Measurements from ENCODE around the gene SORCS2.

The SORCS2 gene

GRCh38 chr4:7709431-7709830 lies 517.1 kb downstream of the SORCS2 start:
- H4K20me1 ChIP-seq (ENCODE audit: insufficient read depth, low read length): no peaks in the 10 kb centered on the region; the same call in 1 of the 2 replicates
- no peaks in the 10 kb centered on the region for H3K9me3 ChIP-seq (ENCODE audit: insufficient read depth, low read length, severe bottlenecking)
- H3K27me3 ChIP-seq (ENCODE audit: insufficient read depth, low read length, poor library complexity): peaks cover 10% of the 10 kb centered on the region
- no peak overlapping the region for H2AFZ ChIP-seq (ENCODE audit: low read depth, low read length)
- no peak overlapping the region for H3K27ac ChIP-seq (ENCODE audit: low read length)
- H3K9ac ChIP-seq (ENCODE audit: low read depth, low read length): no peak overlapping the region
- ATAC-seq (ENCODE audit: insufficient read depth, low read depth) (no peak), DNase-seq (no peak)
- TF ChIP-seq EZH2 (IDR thresholded peaks at IDR 0.05; ENCODE audit: borderline replicate concordance, low read depth, low read length, severe bottlenecking): no peak
- TF ChIP-seq, protein P1, sequence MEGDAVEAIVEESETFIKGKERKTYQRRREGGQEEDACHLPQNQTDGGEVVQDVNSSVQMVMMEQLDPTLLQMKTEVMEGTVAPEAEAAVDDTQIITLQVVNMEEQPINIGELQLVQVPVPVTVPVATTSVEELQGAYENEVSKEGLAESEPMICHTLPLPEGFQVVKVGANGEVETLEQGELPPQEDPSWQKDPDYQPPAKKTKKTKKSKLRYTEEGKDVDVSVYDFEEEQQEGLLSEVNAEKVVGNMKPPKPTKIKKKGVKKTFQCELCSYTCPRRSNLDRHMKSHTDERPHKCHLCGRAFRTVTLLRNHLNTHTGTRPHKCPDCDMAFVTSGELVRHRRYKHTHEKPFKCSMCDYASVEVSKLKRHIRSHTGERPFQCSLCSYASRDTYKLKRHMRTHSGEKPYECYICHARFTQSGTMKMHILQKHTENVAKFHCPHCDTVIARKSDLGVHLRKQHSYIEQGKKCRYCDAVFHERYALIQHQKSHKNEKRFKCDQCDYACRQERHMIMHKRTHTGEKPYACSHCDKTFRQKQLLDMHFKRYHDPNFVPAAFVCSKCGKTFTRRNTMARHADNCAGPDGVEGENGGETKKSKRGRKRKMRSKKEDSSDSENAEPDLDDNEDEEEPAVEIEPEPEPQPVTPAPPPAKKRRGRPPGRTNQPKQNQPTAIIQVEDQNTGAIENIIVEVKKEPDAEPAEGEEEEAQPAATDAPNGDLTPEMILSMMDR (IDR thresholded peaks at IDR 0.05; ENCODE audit: borderline replicate concordance, extremely low read depth, low read length, poor library complexity, severe bottlenecking): no peak
- H3K36me3 ChIP-seq (ENCODE audit: insufficient read depth, low read length): no peaks in the 10 kb centered on the region
- H3K4me1 ChIP-seq (ENCODE audit: insufficient read depth, low read length): no peaks in the 10 kb centered on the region
- no peak overlapping the region for H3K4me2 ChIP-seq (ENCODE audit: insufficient read depth, low read length)
- H3K79me2 ChIP-seq (ENCODE audit: insufficient read depth, low read length): no peaks in the 10 kb centered on the region
- no peak overlapping the region for H3K4me3 ChIP-seq (ENCODE audit: low read depth in 1 of 2, low read length in 2 of 2)

- H3K4me2 ChIP-seq (ENCODE audit: insufficient read depth, low read length): no peak overlapping the region
- no peak for TF ChIP-seq EZH2 (IDR thresholded peaks at IDR 0.05; ENCODE audit: borderline replicate concordance, low read depth, low read length, severe bottlenecking)
- TF ChIP-seq, protein P1 (IDR thresholded peaks at IDR 0.05; ENCODE audit: borderline replicate concordance, extremely low read depth, low read length, poor library complexity, severe bottlenecking): no peak
- H3K27ac ChIP-seq (ENCODE audit: low read length): no peak overlapping the region
- H3K4me3 ChIP-seq (ENCODE audit: low read depth in 1 of 2, low read length in 2 of 2): no peak overlapping the region
- H4K20me1 ChIP-seq (ENCODE audit: insufficient read depth, low read length): no peaks in the 10 kb centered on the region; the same call in 1 of the 2 replicates
- H3K9me3 ChIP-seq (ENCODE audit: insufficient read depth, low read length, severe bottlenecking): no peaks in the 10 kb centered on the region
- DNase-seq (no peak), ATAC-seq (ENCODE audit: insufficient read depth, low read depth) (no peak)
- H3K36me3 ChIP-seq (ENCODE audit: insufficient read depth, low read length): no peaks in the 10 kb centered on the region
- H3K4me1 ChIP-seq (ENCODE audit: insufficient read depth, low read length): no peaks in the 10 kb centered on the region
- no peak overlapping the region for H3K9ac ChIP-seq (ENCODE audit: low read depth, low read length)
- peaks cover 10% of the 10 kb centered on the region for H3K27me3 ChIP-seq (ENCODE audit: insufficient read depth, low read length, poor library complexity)
- H2AFZ ChIP-seq (ENCODE audit: low read depth, low read length): no peak overlapping the region
- H3K79me2 ChIP-seq (ENCODE audit: insufficient read depth, low read length): no peaks in the 10 kb centered on the region
Observed at GRCh38 chr4:7710126-7710525, 517.8 kb downstream of the SORCS2 start.

DNA sequence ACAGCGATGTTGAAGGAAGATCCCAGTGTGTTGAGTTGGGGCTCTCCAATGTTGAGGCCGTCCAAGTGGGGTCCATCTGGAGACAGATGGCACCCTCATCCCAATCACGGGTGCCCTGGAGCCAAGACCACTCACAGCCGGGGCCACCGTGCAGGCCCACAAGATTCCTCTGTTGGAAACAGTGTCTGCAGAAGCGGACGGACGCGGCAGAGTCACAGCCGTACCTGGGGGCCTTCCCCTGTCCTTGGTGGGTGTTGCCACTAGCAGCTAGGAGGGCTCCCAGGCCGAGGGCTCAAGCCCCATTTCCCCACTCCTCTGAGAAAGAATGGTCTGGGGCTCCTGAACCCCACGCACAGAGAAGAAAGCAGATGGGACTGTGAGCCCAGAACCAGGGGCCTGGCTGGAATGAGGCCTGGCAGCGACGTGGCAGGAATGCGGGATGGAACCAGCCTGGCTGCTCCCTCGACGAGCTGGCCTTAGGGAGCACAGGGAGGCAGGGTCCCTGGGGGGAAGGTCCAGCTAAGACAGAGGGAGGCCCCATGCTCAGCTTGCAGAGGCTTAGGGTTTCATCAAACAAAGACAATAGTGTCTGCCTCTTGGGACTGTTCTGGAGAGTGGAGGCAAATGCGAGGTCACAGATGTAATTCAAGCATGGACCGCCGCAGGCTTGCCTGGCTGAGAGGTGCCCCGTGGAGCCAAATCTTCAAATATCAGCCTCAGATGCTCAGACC lies 518.4 kb downstream of the SORCS2 start:
- H3K9ac ChIP-seq (ENCODE audit: low read depth, low read length): no peak overlapping the region
- no peak for ATAC-seq (ENCODE audit: insufficient read depth, low read depth)

More for the DNA sequence above, 518.4 kb downstream of the SORCS2 start:
- H4K20me1 ChIP-seq (ENCODE audit: insufficient read depth, low read length): no peaks in the 10 kb centered on the region; the same call in 1 of the 2 replicates
- no peaks in the 10 kb centered on the region for H3K36me3 ChIP-seq (ENCODE audit: insufficient read depth, low read length)
- peaks cover 10% of the 10 kb centered on the region for H3K27me3 ChIP-seq (ENCODE audit: insufficient read depth, low read length, poor library complexity)
- H3K27ac ChIP-seq (ENCODE audit: low read length): no peak overlapping the region
- H2AFZ ChIP-seq (ENCODE audit: low read depth, low read length): no peak overlapping the region
- no peaks in the 10 kb centered on the region for H3K79me2 ChIP-seq (ENCODE audit: insufficient read depth, low read length)
- H3K4me2 ChIP-seq (ENCODE audit: insufficient read depth, low read length): no peak overlapping the region
- TF ChIP-seq EZH2 (IDR thresholded peaks at IDR 0.05; ENCODE audit: borderline replicate concordance, low read depth, low read length, severe bottlenecking): no peak
- TF ChIP-seq, protein P1 (IDR thresholded peaks at IDR 0.05; ENCODE audit: borderline replicate concordance, extremely low read depth, low read length, poor library complexity, severe bottlenecking): no peak
- no peaks in the 10 kb centered on the region for H3K9me3 ChIP-seq (ENCODE audit: insufficient read depth, low read length, severe bottlenecking)
- H3K4me3 ChIP-seq (ENCODE audit: low read depth in 1 of 2, low read length in 2 of 2): no peak overlapping the region
- H3K4me1 ChIP-seq (ENCODE audit: insufficient read depth, low read length): no peaks in the 10 kb centered on the region
- no peak for DNase-seq
